IPS-NIHi11 (cell line): Measurements from ENCODE around the gene CEMIP.
A peak's percentile ranks its signal among the peaks of the same experiment; 100 is the strongest.

Experiments
- DNase-seq: peaks from one replicate; pipeline ENCODE4 v3.0.0; 2012; ENCODE audit warnings: mixed read lengths, low spot score

Gene CEMIP

GRCh38 chr15:80890341-80891005 lies 111.3 kb downstream of the CEMIP start:
- DNase-seq: no peak

GRCh38 chr15:80891006-80891405 lies 111.8 kb downstream of the CEMIP start:
- DNase-seq: no peak

- no peak for DNase-seq
These were observed 113.2 kb downstream of the CEMIP start for GRCh38 chr15:80892414-80892813.

- DNase-seq: no peak
These were observed 114.6 kb downstream of the CEMIP start for GRCh38 chr15:80893777-80894176.

- no peak for DNase-seq
These were observed 115.9 kb downstream of the CEMIP start for GRCh38 chr15:80895091-80895490.

- no peak for DNase-seq
These were observed 116.8 kb downstream of the CEMIP start for GRCh38 chr15:80895965-80896364.

- DNase-seq: no peak
These were observed 118.9 kb downstream of the CEMIP start for GRCh38 chr15:80898040-80898439.

GRCh38 chr15:80902298-80902801 lies 123.2 kb downstream of the CEMIP start:
- DNase-seq: no peak

GRCh38 chr15:80904998-80905397 lies 125.8 kb downstream of the CEMIP start:
- DNase-seq: no peak

- DNase-seq: peak; percentile 69
These were observed 127.1 kb downstream of the CEMIP start for GRCh38 chr15:80906159-80906766.

GRCh38 chr15:80911821-80912220 lies 132.7 kb downstream of the CEMIP start:
- no peak for DNase-seq

- no peak for DNase-seq
These were observed 133.5 kb downstream of the CEMIP start for GRCh38 chr15:80912673-80913072.

GRCh38 chr15:80913541-80913940 lies 134.4 kb downstream of the CEMIP start:
- DNase-seq: no peak

GRCh38 chr15:80915472-80915871 lies 136.3 kb downstream of the CEMIP start:
- DNase-seq: peak; percentile 75

GRCh38 chr15:80916056-80916455 lies 136.9 kb downstream of the CEMIP start:
- no peak for DNase-seq

GRCh38 chr15:80918196-80918783 lies 139.1 kb downstream of the CEMIP start:
- DNase-seq: no peak

- no peak for DNase-seq
These were observed 141.1 kb downstream of the CEMIP start for GRCh38 chr15:80920271-80920699.

GRCh38 chr15:80921736-80922410 lies 142.7 kb downstream of the CEMIP start:
- DNase-seq: no peak

GRCh38 chr15:80923668-80924067 lies 144.5 kb downstream of the CEMIP start:
- no peak for DNase-seq

- no peak for DNase-seq
These were observed 145.1 kb downstream of the CEMIP start for GRCh38 chr15:80924278-80924677.

GRCh38 chr15:80925597-80926059 lies 146.5 kb downstream of the CEMIP start:
- no peak for DNase-seq

- DNase-seq: no peak
These were observed 147.0 kb downstream of the CEMIP start for GRCh38 chr15:80926126-80926525.

- no peak for DNase-seq
These were observed 150.1 kb downstream of the CEMIP start for GRCh38 chr15:80929225-80929624.
